Epithelial cell of esophagus (primary cell): ENCODE measurements around the gene EID2B.

Experiments used
- DNase-seq: peaks from one replicate; pipeline ENCODE4 v3.0.0; 2010; ENCODE audit warnings: low read depth
- H3K4me3 ChIP-seq: 2 replicates; pipeline ENCODE4 v1.5.1; 2011; ENCODE audit warnings: mild to moderate bottlenecking, low read length, control low read depth
- CTCF ChIP-seq: IDR thresholded peaks from 2 replicates; pipeline ENCODE4 v1.5.1; 2011; ENCODE audit warnings: low read depth, mild to moderate bottlenecking, low read length, control low read depth, inconsistent platforms; ENCODE audit not compliant: insufficient read depth; ENCODE audit errors: missing control alignments

EID2B gene

DNA sequence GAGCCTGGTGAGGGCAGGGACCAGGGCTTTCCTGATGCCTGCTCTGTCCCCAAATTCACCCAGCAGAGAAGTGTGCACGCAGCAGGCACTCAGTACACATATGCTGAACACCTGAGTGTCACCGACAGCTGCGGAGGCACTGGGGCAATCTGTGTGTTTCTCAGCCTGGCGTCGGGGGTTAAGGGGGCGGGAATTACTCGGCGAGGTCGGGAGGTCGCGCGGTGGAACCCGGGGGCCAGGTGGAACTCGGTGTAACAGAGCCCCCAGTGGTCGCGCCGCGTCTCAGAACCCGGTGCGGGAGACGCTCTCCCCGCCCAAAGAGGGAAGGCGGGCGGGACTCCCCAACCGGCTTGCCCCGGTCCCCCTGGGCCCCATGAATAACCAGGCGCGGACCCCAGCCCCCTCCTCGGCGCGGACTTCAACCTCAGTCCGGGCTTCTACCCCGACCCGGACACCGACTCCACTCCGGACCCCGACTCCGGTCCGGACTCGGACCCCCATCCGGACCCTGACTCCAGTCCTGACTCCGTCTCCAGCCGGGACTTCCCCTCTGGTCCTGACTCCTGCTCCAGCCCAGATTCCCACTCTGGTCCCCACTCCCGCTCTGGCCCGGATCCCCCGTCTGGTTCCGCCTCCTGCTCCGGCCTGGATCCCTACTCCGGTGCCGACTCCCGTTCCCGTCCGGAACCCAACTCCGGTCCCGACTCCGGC, 17.7 kb downstream of the EID2B start, which contains the start of gene SELENOV:
Gene SELENOV (plus strand): TSS at position 300 of the 711 bp plus-strand sequence. CDS start 74 bp downstream, at position 374.
- DNase-seq: no peak
- no peak for TF ChIP-seq CTCF
- peak within 1 kb of the TSS; percentile 13 for H3K4me3 ChIP-seq

DNA sequence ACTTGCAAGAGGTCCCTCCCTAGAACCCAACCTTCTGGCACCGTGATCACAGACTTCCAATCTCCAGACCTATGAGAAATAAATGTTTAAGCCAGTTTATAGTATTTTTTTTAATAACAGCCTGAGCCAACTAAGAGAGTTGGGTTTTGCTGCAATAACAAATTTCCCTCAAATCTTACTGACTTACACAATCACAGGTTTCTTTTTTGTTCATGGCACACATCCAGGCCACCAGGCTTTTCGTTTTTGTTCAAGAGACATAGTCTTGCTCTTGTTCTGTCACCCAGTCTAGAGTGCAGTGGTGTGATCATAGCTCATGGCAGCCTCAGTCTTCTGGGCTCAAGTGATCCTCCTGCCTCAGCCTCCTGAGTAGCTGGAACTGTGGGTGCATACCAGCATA, 19.7 kb downstream of the EID2B start:
- no peak overlapping the region for H3K4me3 ChIP-seq
- no peak for DNase-seq
- no peak for TF ChIP-seq CTCF

GRCh38 chr19:39509233-39509632, 23.4 kb downstream of the EID2B start:
- TF ChIP-seq CTCF: no peak
- H3K4me3 ChIP-seq: no peak overlapping the region
- DNase-seq: no peak

GRCh38 chr19:39508629-39509028, 24.0 kb downstream of the EID2B start:
- no peak for TF ChIP-seq CTCF
- DNase-seq: no peak
- no peak overlapping the region for H3K4me3 ChIP-seq

DNA sequence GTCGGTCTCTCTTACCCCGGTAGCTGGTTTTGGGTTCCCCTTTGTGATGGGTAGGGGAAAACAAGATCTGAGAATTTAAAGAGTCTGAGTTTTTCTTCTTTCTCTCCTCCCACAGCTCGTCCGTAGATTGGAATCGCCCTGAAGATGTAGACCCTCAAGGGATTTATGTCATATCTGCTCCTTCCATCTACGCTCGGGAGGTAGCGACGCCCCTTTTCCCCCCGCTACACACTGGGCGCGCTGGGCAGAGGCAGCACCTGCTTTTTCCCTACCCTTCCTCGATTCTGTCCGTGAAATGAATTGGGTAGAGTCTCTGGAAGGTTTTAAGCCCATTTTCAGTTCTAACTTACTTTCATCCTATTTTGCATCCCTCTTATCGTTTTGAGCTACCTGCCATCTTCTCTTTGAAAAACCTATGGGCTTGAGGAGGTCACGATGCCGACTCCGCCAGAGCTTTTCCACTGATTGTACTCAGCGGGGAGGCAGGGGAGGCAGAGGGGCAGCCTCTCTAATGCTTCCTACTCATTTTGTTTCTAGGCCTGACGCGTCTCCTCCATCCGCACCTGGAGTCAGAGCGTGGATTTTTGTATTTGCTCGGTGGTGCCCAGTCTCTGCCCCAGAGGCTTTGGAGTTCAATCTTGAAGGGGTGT, 24.8 kb downstream of the EID2B start:
- peak overlapping the region; percentile 50 for H3K4me3 ChIP-seq
- TF ChIP-seq CTCF: no peak
- no peak for DNase-seq

DNA sequence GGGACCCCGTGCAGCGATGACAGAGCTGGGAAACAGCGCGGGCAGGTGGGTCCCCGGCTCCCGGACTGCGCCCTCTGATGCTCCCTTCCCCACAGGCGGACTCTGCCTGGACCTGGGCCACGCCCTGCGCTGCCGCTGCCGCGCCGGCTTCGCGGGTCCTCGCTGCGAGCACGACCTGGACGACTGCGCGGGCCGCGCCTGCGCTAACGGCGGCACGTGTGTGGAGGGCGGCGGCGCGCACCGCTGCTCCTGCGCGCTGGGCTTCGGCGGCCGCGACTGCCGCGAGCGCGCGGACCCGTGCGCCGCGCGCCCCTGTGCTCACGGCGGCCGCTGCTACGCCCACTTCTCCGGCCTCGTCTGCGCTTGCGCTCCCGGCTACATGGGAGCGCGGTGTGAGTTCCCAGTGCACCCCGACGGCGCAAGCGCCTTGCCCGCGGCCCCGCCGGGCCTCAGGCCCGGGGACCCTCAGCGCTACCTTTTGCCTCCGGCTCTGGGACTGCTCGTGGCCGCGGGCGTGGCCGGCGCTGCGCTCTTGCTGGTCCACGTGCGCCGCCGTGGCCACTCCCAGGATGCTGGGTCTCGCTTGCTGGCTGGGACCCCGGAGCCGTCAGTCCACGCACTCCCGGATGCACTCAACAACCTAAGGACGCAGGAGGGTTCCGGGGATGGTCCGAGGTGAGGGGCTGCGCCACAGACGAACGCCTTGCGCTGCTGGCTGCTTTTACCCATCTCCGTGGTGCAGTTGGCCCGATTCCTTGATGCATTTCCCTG, 25.5 kb downstream of the EID2B start:
- no peak for TF ChIP-seq CTCF
- H3K4me3 ChIP-seq: peak overlapping the region; percentile 50
- peak; percentile 82 for DNase-seq
